HCT116 (cell line): ENCODE results near the gene RECK. TPM values are rescaled to one million over a fixed set of nuclear protein-coding genes. Genes with fewer than 3 reads are reported as not detected.
"Not testable (repeated sequence)": the region's sequence is repeated elsewhere in the genome, so short reads cannot be mapped to it uniquely, and the experiment has no call there.

Experiments
- ATAC-seq: fragments of 200-7000 bp; cut with Tn5 transposase; 2 replicates; pipeline ENCODE4 v1.9.1; 2020; ENCODE audit warnings: mild to moderate bottlenecking, moderate library complexity
- BruUV-seq: library from RNA; stranded (reverse); fragments of 400-500 nt; replicated peaks from 2 replicates; lab custom pipeline; 2021; lab: Mats Ljungman, UMichigan
- CTCF ChIA-PET: fragments of 300-600 bp; sonication (Branson Sonifier 250); formaldehyde crosslinking; loops from one replicate; lab custom pipeline; 2021; ENCODE audit warnings: antibody characterized with exemption; lab: Charles Lee
- POLR2A ChIA-PET: fragments of 300-600, 350-600 bp; sonication (Branson Sonifier 250); formaldehyde crosslinking; loops from one replicate; lab custom pipeline; 2021; ENCODE audit warnings: antibody characterized with exemption; lab: Charles Lee
- RAD21 ChIA-PET, 2 experiments: fragments of 300-600 bp; sonication (Branson Sonifier 250); formaldehyde crosslinking; loops; one replicate each; lab custom pipeline; 2023; ENCODE audit warnings: low total read pairs in 2 of 2; ENCODE audit not compliant: uncharacterized antibody in 2 of 2, unreplicated experiment in 2 of 2, low non-redundant PET in 1 of 2; lab: Charles Lee
- DNase-seq: peaks from one replicate; pipeline ENCODE4 v3.0.0-alpha.2; 2010; ENCODE audit warnings: low read depth, low spot score
- H2AFZ ChIP-seq: fragments of 200-600 bp; shearing (Covaris generic), sonication (generic); 2 replicates; pipeline ENCODE4 v1.6.1; 2017; ENCODE audit warnings: low read depth, mixed run types, mixed read lengths, antibody characterized with exemption, low read length; ENCODE audit not compliant: poor library complexity, severe bottlenecking
- H3K27ac ChIP-seq: 2 replicates; pipeline ENCODE4 v1.5.1; 2012; ENCODE audit warnings: low read depth, low read length
- H3K27me3 ChIP-seq: fragments of 200-600 bp; sonication (generic); 2 replicates; pipeline ENCODE4 v1.6.1; 2016; ENCODE audit warnings: mixed run types, low read length, mixed read lengths; ENCODE audit not compliant: insufficient read depth
- H3K36me3 ChIP-seq, 2 experiments: fragments of 200-500 bp in 1 of 2; fragments of 200-600 bp in 1 of 2; sonication (Bioruptor generic) in 1 of 2; sonication (generic) in 1 of 2; 2 replicates each; pipeline versions ENCODE4 v1.5.1 to v1.6.1; 2014 to 2016; ENCODE audit warnings: low read length in 2 of 2, inconsistent platforms in 1 of 2, mixed read lengths in 1 of 2, mixed run types in 1 of 2; ENCODE audit not compliant: insufficient read depth in 2 of 2, control insufficient read depth in 1 of 2
- H3K4me1 ChIP-seq, 2 experiments: fragments of 200-600 bp in 1 of 2; sonication (generic) in 1 of 2; 2 replicates each; pipeline versions ENCODE4 v1.5.1 to v1.6.1; 2012 to 2017; ENCODE audit warnings: low read length in 2 of 2, inconsistent platforms in 1 of 2, mild to moderate bottlenecking in 1 of 2, mixed read lengths in 1 of 2, mixed run types in 1 of 2, moderate library complexity in 1 of 2; ENCODE audit not compliant: insufficient read depth in 2 of 2, control insufficient read depth in 1 of 2
- H3K4me2 ChIP-seq: fragments of 200-600 bp; sonication (generic); 2 replicates; pipeline ENCODE4 v1.6.1; 2017; ENCODE audit warnings: mixed run types, low read length, mixed read lengths
- H3K4me3 ChIP-seq, 2 experiments: fragments of 200-600 bp in 1 of 2; sonication (generic) in 1 of 2; replicated peaks in 1 of 2; 2 replicates each; pipeline ENCODE4 v1.5.1; 2011 to 2016; ENCODE audit warnings: low read length in 2 of 2, control low read depth in 1 of 2, low read depth in 1 of 2, mild to moderate bottlenecking in 1 of 2, mixed read lengths in 1 of 2, mixed run types in 1 of 2
- H3K79me2 ChIP-seq: fragments of 200-600 bp; sonication (generic); 2 replicates; pipeline ENCODE4 v1.6.1; 2017; ENCODE audit warnings: mild to moderate bottlenecking, mixed run types, low read length, moderate library complexity, mixed read lengths; ENCODE audit not compliant: insufficient read depth
- H3K9ac ChIP-seq: fragments of 200-600 bp; sonication (generic); 2 replicates; pipeline ENCODE4 v1.6.1; 2016; ENCODE audit warnings: low read length, mixed read lengths
- H3K9me2 ChIP-seq: fragments of 200-600 bp; sonication (generic), shearing (Covaris generic); 2 replicates; pipeline ENCODE4 v1.6.1; 2017; ENCODE audit warnings: mixed run types, mild to moderate bottlenecking, moderate library complexity; ENCODE audit not compliant: insufficient read depth
- H3K9me3 ChIP-seq, 2 experiments: fragments of 200-500 bp in 1 of 2; fragments of 200-600 bp in 1 of 2; sonication (Bioruptor generic) in 1 of 2; sonication (generic) in 1 of 2; 2 replicates each; pipeline ENCODE4 v1.6.1; 2014 to 2017; ENCODE audit warnings: low read length in 2 of 2, mixed read lengths in 2 of 2, inconsistent platforms in 1 of 2, low read depth in 1 of 2, mild to moderate bottlenecking in 1 of 2, mixed run types in 1 of 2, moderate library complexity in 1 of 2; ENCODE audit not compliant: control insufficient read depth in 1 of 2, insufficient read depth in 1 of 2
- H4K20me1 ChIP-seq: fragments of 200-600 bp; sonication (generic), shearing (Covaris generic); 2 replicates; pipeline ENCODE4 v1.6.1; 2017; ENCODE audit warnings: mixed run types, mild to moderate bottlenecking, moderate library complexity; ENCODE audit not compliant: insufficient read depth
- CBX3 ChIP-seq: IDR thresholded peaks from 2 replicates; pipeline ENCODE4 v1.6.1; 2012; ENCODE audit warnings: low read depth
- EGR1 ChIP-seq: IDR thresholded peaks from 2 replicates; pipeline ENCODE4 v1.6.1; 2012; ENCODE audit warnings: low read depth
- ELF1 ChIP-seq: IDR thresholded peaks from 2 replicates; pipeline ENCODE4 v1.6.1; 2012; ENCODE audit warnings: low read depth, borderline replicate concordance
- EZH2 ChIP-seq: fragments of 200-600 bp; sonication (generic); IDR thresholded peaks from 2 replicates; pipeline ENCODE4 v1.6.1; 2017; ENCODE audit warnings: antibody characterized with exemption, mixed run types
- EZH2phosphoT487 ChIP-seq: fragments of 200-600 bp; IDR thresholded peaks from 2 replicates; pipeline ENCODE4 v1.6.1; 2018; ENCODE audit warnings: antibody characterized with exemption, borderline replicate concordance
- FOSL1 ChIP-seq: IDR thresholded peaks from 2 replicates; pipeline ENCODE4 v1.6.1; 2012; ENCODE audit warnings: low read depth
- JUND ChIP-seq: IDR thresholded peaks from 2 replicates; pipeline ENCODE4 v1.6.1; 2012
- POLR2A ChIP-seq: IDR thresholded peaks from 2 replicates; pipeline ENCODE4 v1.7.0; 2011; ENCODE audit warnings: borderline replicate concordance; ENCODE audit not compliant: insufficient read depth, insufficient read length; ENCODE audit errors: extremely low read depth
- POLR2AphosphoS5 ChIP-seq: IDR thresholded peaks from 2 replicates; pipeline ENCODE4 v1.6.1; 2011; ENCODE audit warnings: mild to moderate bottlenecking, low read depth, low read length, moderate library complexity
- SRF ChIP-seq: IDR thresholded peaks from 2 replicates; pipeline ENCODE4 v1.6.1; 2012; ENCODE audit warnings: low read depth
- YY1 ChIP-seq: IDR thresholded peaks from 2 replicates; pipeline ENCODE4 v1.6.1; 2011; ENCODE audit warnings: low read length, low read depth, moderate library complexity, mild to moderate bottlenecking; ENCODE audit not compliant: insufficient replicate concordance; ENCODE audit errors: extremely low read depth
- ZNF274 ChIP-seq: fragments of 200-500 bp; sonication (Bioruptor generic); IDR thresholded peaks from 2 replicates; pipeline ENCODE4 v1.6.1; 2014; ENCODE audit warnings: mild to moderate bottlenecking, low read depth, low read length, inconsistent platforms
- intact Hi-C: fragments of 100-400 bp; cut with micrococcal nuclease; formaldehyde crosslinking; loops from 2 replicates; pipeline ENCODE4 v1.10.0; 2022
- total RNA-seq: library from RNA; stranded (reverse); gene quantifications from one replicate; pipeline ENCODE4 v1.2.1, GENCODE V29; 2021; ENCODE audit not compliant: unreplicated experiment
- TF ChIP-seq, protein P1 (sequence below), 3 experiments: fragments of 200-600 bp in 1 of 3; sonication (generic) in 1 of 3; IDR thresholded peaks in 2 of 3; conservative IDR thresholded peaks in 1 of 3; 2 replicates each; pipeline ENCODE4 v1.5.1; 2012 to 2017; ENCODE audit warnings: low read depth in 2 of 3, low read length in 2 of 3, antibody characterized with exemption in 1 of 3, borderline replicate concordance in 1 of 3, control low read depth in 1 of 3, mild to moderate bottlenecking in 1 of 3, mixed read lengths in 1 of 3, mixed run types in 1 of 3, moderate library complexity in 1 of 3; ENCODE audit not compliant: insufficient read depth in 1 of 3
- TF ChIP-seq, protein P2 (sequence below): IDR thresholded peaks from 2 replicates; pipeline ENCODE4 v1.6.1; 2011; ENCODE audit warnings: mild to moderate bottlenecking, low read length, moderate library complexity; ENCODE audit not compliant: insufficient replicate concordance; ENCODE audit errors: extremely low read depth
- TF ChIP-seq, protein P3 (sequence below): IDR thresholded peaks from 2 replicates; pipeline ENCODE4 v1.6.1; 2012; ENCODE audit warnings: low read depth

RECK gene
- total RNA-seq, 1 experiment from 2014 or later, result 3.8 TPM

- Histone ChIP-seq H3K27me3 (no peaks in the 10 kb centered on the region), H3K36me3 (no peaks in the 10 kb centered on the region), H3K4me3 (no peak overlapping the region), H3K4me1 (peaks cover 0 to 15% of the 10 kb centered on the region in 2 experiments; a peak in 1 of 4 replicates), H3K27ac (no peak overlapping the region), H3K79me2 (no peaks in the 10 kb centered on the region), H2AFZ (no peak overlapping the region), H4K20me1 (no peaks in the 10 kb centered on the region), H3K4me2 (no peak overlapping the region), H3K9me3 (no peaks in the 10 kb centered on the region; a peak in 1 of 4 replicates), H3K9me2 (no peaks in the 10 kb centered on the region), H3K9ac (no peak overlapping the region)
- ATAC-seq (no peak), DNase-seq (no peak)
- intact Hi-C loops, result no loop called here
- no TSS peak for BruUV-seq
- ChIA-PET POLR2A (no interaction called here), RAD21 (no interaction called here), CTCF (no interaction called here)
- TF ChIP-seq YY1 (no peak), SRF (no peak), FOSL1 (no peak), POLR2AphosphoS5 (no peak), ZNF274 (no peak), EZH2 (no peak), EZH2phosphoT487 (no peak), CBX3 (no peak), JUND (no peak), EGR1 (no peak), POLR2A (no peak), ELF1 (no peak)
- TF ChIP-seq, protein P1, sequence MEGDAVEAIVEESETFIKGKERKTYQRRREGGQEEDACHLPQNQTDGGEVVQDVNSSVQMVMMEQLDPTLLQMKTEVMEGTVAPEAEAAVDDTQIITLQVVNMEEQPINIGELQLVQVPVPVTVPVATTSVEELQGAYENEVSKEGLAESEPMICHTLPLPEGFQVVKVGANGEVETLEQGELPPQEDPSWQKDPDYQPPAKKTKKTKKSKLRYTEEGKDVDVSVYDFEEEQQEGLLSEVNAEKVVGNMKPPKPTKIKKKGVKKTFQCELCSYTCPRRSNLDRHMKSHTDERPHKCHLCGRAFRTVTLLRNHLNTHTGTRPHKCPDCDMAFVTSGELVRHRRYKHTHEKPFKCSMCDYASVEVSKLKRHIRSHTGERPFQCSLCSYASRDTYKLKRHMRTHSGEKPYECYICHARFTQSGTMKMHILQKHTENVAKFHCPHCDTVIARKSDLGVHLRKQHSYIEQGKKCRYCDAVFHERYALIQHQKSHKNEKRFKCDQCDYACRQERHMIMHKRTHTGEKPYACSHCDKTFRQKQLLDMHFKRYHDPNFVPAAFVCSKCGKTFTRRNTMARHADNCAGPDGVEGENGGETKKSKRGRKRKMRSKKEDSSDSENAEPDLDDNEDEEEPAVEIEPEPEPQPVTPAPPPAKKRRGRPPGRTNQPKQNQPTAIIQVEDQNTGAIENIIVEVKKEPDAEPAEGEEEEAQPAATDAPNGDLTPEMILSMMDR (IDR thresholded peaks at IDR 0.05 in 2 of 3, conservative IDR thresholded peaks at IDR 0.05 in 1 of 3; ENCODE audit: borderline replicate concordance in 1 of 3, insufficient read depth in 1 of 3, low read depth in 2 of 3, low read length in 2 of 3), result no peak
- TF ChIP-seq, protein P2, sequence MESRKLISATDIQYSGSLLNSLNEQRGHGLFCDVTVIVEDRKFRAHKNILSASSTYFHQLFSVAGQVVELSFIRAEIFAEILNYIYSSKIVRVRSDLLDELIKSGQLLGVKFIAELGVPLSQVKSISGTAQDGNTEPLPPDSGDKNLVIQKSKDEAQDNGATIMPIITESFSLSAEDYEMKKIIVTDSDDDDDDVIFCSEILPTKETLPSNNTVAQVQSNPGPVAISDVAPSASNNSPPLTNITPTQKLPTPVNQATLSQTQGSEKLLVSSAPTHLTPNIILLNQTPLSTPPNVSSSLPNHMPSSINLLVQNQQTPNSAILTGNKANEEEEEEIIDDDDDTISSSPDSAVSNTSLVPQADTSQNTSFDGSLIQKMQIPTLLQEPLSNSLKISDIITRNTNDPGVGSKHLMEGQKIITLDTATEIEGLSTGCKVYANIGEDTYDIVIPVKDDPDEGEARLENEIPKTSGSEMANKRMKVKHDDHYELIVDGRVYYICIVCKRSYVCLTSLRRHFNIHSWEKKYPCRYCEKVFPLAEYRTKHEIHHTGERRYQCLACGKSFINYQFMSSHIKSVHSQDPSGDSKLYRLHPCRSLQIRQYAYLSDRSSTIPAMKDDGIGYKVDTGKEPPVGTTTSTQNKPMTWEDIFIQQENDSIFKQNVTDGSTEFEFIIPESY, result no peak
- TF ChIP-seq, protein P3, sequence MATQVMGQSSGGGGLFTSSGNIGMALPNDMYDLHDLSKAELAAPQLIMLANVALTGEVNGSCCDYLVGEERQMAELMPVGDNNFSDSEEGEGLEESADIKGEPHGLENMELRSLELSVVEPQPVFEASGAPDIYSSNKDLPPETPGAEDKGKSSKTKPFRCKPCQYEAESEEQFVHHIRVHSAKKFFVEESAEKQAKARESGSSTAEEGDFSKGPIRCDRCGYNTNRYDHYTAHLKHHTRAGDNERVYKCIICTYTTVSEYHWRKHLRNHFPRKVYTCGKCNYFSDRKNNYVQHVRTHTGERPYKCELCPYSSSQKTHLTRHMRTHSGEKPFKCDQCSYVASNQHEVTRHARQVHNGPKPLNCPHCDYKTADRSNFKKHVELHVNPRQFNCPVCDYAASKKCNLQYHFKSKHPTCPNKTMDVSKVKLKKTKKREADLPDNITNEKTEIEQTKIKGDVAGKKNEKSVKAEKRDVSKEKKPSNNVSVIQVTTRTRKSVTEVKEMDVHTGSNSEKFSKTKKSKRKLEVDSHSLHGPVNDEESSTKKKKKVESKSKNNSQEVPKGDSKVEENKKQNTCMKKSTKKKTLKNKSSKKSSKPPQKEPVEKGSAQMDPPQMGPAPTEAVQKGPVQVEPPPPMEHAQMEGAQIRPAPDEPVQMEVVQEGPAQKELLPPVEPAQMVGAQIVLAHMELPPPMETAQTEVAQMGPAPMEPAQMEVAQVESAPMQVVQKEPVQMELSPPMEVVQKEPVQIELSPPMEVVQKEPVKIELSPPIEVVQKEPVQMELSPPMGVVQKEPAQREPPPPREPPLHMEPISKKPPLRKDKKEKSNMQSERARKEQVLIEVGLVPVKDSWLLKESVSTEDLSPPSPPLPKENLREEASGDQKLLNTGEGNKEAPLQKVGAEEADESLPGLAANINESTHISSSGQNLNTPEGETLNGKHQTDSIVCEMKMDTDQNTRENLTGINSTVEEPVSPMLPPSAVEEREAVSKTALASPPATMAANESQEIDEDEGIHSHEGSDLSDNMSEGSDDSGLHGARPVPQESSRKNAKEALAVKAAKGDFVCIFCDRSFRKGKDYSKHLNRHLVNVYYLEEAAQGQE, result no peak
Measured at GRCh38 chr9:36158917-36159316, 122.2 kb downstream of the RECK start.

DNA sequence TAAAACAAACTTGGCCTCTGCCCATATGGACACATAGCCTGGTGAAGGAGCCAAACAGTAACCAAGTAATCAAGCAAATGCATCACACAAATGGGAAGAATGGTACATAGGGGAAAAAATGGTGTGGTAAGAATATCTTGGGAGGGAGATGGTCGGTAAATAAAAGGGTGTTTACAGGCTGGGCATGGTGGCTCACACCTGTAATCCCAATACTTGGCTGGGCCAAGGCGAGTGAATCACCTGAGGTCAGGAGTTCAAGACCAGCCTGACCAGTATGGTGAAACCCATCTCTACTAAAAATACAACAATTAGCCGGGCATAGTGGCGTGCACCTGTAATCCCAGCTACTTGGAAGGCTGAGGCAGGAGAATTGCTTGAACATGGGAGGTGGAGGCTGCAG lies 122.8 kb downstream of the RECK start:
- BruUV-seq, H3K9me2 ChIP-seq, H3K27me3 ChIP-seq, H3K9me3 ChIP-seq, intact Hi-C loops, H3K9ac ChIP-seq, RAD21 ChIA-PET, CTCF ChIA-PET, DNase-seq, H3K36me3 ChIP-seq, H3K79me2 ChIP-seq, POLR2A ChIA-PET, H4K20me1 ChIP-seq, ATAC-seq, H2AFZ ChIP-seq, H3K27ac ChIP-seq, H3K4me3 ChIP-seq: not testable (repeated sequence)
- Histone ChIP-seq H3K4me1 (peaks cover 0 to 15% of the 10 kb centered on the region in 2 experiments; a peak in 1 of 4 replicates), H3K4me2 (peak overlapping the region; percentile 5; the same call in 1 of the 2 replicates)
